22Rv1 (cell line): ENCODE data around the gene NELFB.

Source experiments
- H3K27ac ChIP-seq: fragments of 450-650 bp; 2 replicates; pipeline ENCODE4 v1.5.1; 2017
- CTCF ChIP-seq: fragments of 450-650 bp; IDR thresholded peaks from 2 replicates; pipeline ENCODE4 v1.5.1; 2017; ENCODE audit warnings: mild to moderate bottlenecking
- ZFX ChIP-seq: fragments of 450-650 bp; IDR thresholded peaks from 2 replicates; pipeline ENCODE4 v1.6.1; 2017; ENCODE audit warnings: antibody characterized with exemption, borderline replicate concordance

Gene NELFB

GRCh38 chr9:137281345-137282116 lies 26.4 kb downstream of the NELFB start:
- 0 out of 2 replicates have a peak overlapping the region, but pooled peaks have one; percentile 4 for H3K27ac ChIP-seq
- no peak for TF ChIP-seq CTCF
- TF ChIP-seq ZFX = no peak

GRCh38 chr9:137286975-137287383 lies 31.9 kb downstream of the NELFB start:
- TF ChIP-seq ZFX (no peak), CTCF (peak; percentile 82)
- no peak overlapping the region for H3K27ac ChIP-seq

GRCh38 chr9:137293094-137293481 lies 38.0 kb downstream of the NELFB start:
- no peak overlapping the region for H3K27ac ChIP-seq

GRCh38 chr9:137293482-137294090 lies 38.5 kb downstream of the NELFB start:
- peak overlapping the region; percentile 59 for H3K27ac ChIP-seq
- no peak for TF ChIP-seq CTCF
- no peak for TF ChIP-seq ZFX

More at GRCh38 chr9:137293094-137293481, 38.0 kb downstream of the NELFB start:
- TF ChIP-seq ZFX = no peak
- TF ChIP-seq CTCF = no peak

GRCh38 chr9:137294091-137294680 lies 39.1 kb downstream of the NELFB start:
- peak overlapping the region; percentile 59 for H3K27ac ChIP-seq
- TF ChIP-seq CTCF (no peak), ZFX (no peak)

- H3K27ac ChIP-seq = peak overlapping the region; percentile 59; the same call in 1 of the 2 replicates
- no peak for TF ChIP-seq CTCF
Measured at GRCh38 chr9:137294681-137295237, 39.6 kb downstream of the NELFB start.
